ENCODE results near the gene GCNA. TPM values are rescaled to one million over a fixed set of nuclear protein-coding genes. Genes with fewer than 3 reads are reported as not detected.
"Not testable (repeated sequence)": the region's sequence is repeated elsewhere in the genome, so short reads cannot be mapped to it uniquely, and the experiment has no call there.

The GCNA gene
- total RNA-seq, 1 donor from 2014 or later, result 0.94 TPM

- Mint-ChIP-seq H3K4me1 (no peaks in the 10 kb centered on the region), H3K27me3 (ENCODE audit: low read depth) (no peaks in the 10 kb centered on the region), H3K27ac (no peak overlapping the region), H3K4me3 (no peak overlapping the region), H3K36me3 (no peaks in the 10 kb centered on the region), H3K9me3 (peaks cover 15% of the 10 kb centered on the region)
- DNase-seq (ENCODE audit: low spot score in 2 of 2, unreplicated experiment in 2 of 2), result no peak
- TF ChIP-seq, protein P1, sequence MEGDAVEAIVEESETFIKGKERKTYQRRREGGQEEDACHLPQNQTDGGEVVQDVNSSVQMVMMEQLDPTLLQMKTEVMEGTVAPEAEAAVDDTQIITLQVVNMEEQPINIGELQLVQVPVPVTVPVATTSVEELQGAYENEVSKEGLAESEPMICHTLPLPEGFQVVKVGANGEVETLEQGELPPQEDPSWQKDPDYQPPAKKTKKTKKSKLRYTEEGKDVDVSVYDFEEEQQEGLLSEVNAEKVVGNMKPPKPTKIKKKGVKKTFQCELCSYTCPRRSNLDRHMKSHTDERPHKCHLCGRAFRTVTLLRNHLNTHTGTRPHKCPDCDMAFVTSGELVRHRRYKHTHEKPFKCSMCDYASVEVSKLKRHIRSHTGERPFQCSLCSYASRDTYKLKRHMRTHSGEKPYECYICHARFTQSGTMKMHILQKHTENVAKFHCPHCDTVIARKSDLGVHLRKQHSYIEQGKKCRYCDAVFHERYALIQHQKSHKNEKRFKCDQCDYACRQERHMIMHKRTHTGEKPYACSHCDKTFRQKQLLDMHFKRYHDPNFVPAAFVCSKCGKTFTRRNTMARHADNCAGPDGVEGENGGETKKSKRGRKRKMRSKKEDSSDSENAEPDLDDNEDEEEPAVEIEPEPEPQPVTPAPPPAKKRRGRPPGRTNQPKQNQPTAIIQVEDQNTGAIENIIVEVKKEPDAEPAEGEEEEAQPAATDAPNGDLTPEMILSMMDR (IDR thresholded peaks at IDR 0.05; ENCODE audit: unreplicated experiment), result no peak
These were observed 59.0 kb downstream of the GCNA start for GRCh38 chrX:71637253-71637618.

DNA sequence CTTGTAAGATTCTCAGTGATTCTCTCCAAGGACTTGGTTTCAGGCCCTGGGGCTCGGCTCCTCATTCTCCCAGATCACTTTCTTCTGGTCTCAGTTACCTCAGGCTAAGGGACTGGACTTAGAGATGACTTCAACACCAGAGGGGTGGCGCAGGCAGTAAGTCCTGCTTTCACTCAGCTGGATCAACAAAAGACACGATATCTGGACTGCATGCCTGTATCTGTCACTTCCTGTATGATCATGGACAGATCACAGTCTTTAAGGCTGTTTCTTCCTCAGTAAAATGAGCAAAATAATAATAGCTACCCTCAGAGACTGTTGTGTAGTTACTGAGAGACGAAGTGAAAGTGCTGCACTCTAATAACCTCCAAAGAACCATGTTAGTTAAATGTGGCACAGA lies 59.6 kb downstream of the GCNA start:
- H3K27ac Mint-ChIP-seq, result no peak overlapping the region
- no peaks in the 10 kb centered on the region for H3K4me1 Mint-ChIP-seq
- H3K36me3 Mint-ChIP-seq, result no peaks in the 10 kb centered on the region
- no peaks in the 10 kb centered on the region for H3K27me3 Mint-ChIP-seq (ENCODE audit: low read depth)
- no peak for DNase-seq (ENCODE audit: low spot score in 2 of 2, unreplicated experiment in 2 of 2)
- no peak overlapping the region for H3K4me3 Mint-ChIP-seq
- peaks cover 13% of the 10 kb centered on the region for H3K9me3 Mint-ChIP-seq
- TF ChIP-seq, protein P1 (IDR thresholded peaks at IDR 0.05; ENCODE audit: unreplicated experiment), result no peak

DNA sequence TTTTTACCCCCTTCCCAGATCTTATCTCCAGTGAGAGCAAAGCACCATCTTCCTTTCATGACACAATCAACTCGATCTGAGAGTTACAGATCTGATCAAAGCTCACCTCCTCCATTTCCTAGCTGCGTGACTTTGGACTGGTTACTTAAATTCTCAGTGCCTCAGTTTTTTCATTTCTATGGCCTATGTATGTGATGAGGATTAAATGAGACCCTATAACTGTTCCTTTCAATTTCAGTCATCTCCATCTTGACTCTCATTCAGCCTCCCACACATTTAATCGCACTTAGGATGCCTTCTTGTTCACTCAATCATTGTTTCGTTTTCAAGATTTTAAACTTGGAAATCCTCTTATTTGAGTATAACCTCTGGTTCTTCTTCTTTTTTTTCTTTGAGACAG lies 60.2 kb downstream of the GCNA start:
- H3K27ac Mint-ChIP-seq, result no peak overlapping the region
- H3K27me3 Mint-ChIP-seq (ENCODE audit: low read depth), result no peaks in the 10 kb centered on the region
- H3K4me3 Mint-ChIP-seq, result no peak overlapping the region
- H3K9me3 Mint-ChIP-seq, result peaks cover 15% of the 10 kb centered on the region
- TF ChIP-seq, protein P1 (IDR thresholded peaks at IDR 0.05; ENCODE audit: unreplicated experiment), result no peak
- H3K36me3 Mint-ChIP-seq, result no peaks in the 10 kb centered on the region
- H3K4me1 Mint-ChIP-seq, result no peaks in the 10 kb centered on the region
- no peak for DNase-seq (ENCODE audit: low spot score in 2 of 2, unreplicated experiment in 2 of 2)

- Mint-ChIP-seq H3K36me3 (peaks cover 2% of the 10 kb centered on the region), H3K27me3 (ENCODE audit: low read depth) (no peaks in the 10 kb centered on the region), H3K27ac (no peak overlapping the region), H3K9me3 (peaks cover 18% of the 10 kb centered on the region), H3K4me3 (no peak overlapping the region), H3K4me1 (no peaks in the 10 kb centered on the region)
- TF ChIP-seq, protein P1 (IDR thresholded peaks at IDR 0.05; ENCODE audit: unreplicated experiment), result no peak
- DNase-seq (ENCODE audit: low spot score in 2 of 2, unreplicated experiment in 2 of 2), result no peak
These were observed 61.8 kb downstream of the GCNA start for GRCh38 chrX:71640002-71640401.

GRCh38 chrX:71644406-71644805 lies 66.2 kb downstream of the GCNA start:
- not testable (repeated sequence) for H3K27ac Mint-ChIP-seq; H3K4me3 Mint-ChIP-seq; H3K27me3 Mint-ChIP-seq (ENCODE audit: low read depth); H3K36me3 Mint-ChIP-seq; DNase-seq (ENCODE audit: low spot score in 2 of 2, unreplicated experiment in 2 of 2); H3K4me1 Mint-ChIP-seq
- H3K9me3 Mint-ChIP-seq, result peaks cover 27% of the 10 kb centered on the region

DNA sequence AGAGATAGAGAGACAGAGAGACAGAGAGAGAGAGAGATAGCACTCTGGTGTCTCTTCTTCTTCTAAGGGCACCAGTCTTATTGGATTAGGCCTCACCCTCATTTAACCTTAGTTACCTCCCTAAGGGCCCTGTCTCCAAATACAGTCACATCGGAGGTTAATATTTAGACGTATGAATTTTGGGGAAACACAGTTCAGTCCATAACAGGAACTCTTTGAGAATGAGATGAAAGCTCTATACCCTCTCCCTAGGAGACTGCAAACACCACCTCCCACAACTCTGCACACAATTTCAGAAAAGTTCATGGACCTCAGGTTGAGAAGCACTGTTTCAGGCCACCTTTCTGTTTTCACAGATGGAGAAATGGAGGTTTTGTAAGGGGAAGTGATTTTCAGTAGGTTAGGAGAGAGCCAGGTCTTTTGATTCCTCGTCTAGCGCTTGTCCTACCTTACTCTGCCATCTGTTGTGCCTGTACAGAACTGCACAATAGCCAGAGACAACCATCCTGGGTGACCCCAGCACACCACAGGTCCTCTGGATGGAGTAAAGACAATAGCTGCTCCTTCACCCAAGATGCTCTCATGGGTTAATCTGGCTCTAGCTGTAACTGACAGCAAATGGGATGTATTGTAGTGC lies 72.2 kb downstream of the GCNA start:
- Mint-ChIP-seq H3K9me3 (peaks cover 13% of the 10 kb centered on the region), H3K4me3 (no peak overlapping the region), H3K4me1 (no peaks in the 10 kb centered on the region), H3K27me3 (ENCODE audit: low read depth) (no peaks in the 10 kb centered on the region), H3K27ac (no peak overlapping the region), H3K36me3 (no peaks in the 10 kb centered on the region)
- DNase-seq (ENCODE audit: low spot score in 2 of 2, unreplicated experiment in 2 of 2), result no peak
- TF ChIP-seq, protein P1 (IDR thresholded peaks at IDR 0.05; ENCODE audit: unreplicated experiment), result no peak

Measured in mesothelial cell of epicardium (in vitro differentiated cells).